AG10803 (cell line): ENCODE measurements around the gene NFATC2IP.

Source experiments
- DNase-seq: peaks from one replicate; pipeline ENCODE4 v3.0.0; 2010; ENCODE audit warnings: low read depth
- H3K4me3 ChIP-seq: 2 replicates; pipeline ENCODE4 v1.5.1; 2011; ENCODE audit warnings: mild to moderate bottlenecking, low read length, control low read depth
- TF ChIP-seq, protein P1 (sequence below): conservative IDR thresholded peaks from 2 replicates; pipeline ENCODE4 v1.5.1; 2011; ENCODE audit warnings: mild to moderate bottlenecking, low read length, control low read depth, inconsistent platforms

NFATC2IP gene

DNA sequence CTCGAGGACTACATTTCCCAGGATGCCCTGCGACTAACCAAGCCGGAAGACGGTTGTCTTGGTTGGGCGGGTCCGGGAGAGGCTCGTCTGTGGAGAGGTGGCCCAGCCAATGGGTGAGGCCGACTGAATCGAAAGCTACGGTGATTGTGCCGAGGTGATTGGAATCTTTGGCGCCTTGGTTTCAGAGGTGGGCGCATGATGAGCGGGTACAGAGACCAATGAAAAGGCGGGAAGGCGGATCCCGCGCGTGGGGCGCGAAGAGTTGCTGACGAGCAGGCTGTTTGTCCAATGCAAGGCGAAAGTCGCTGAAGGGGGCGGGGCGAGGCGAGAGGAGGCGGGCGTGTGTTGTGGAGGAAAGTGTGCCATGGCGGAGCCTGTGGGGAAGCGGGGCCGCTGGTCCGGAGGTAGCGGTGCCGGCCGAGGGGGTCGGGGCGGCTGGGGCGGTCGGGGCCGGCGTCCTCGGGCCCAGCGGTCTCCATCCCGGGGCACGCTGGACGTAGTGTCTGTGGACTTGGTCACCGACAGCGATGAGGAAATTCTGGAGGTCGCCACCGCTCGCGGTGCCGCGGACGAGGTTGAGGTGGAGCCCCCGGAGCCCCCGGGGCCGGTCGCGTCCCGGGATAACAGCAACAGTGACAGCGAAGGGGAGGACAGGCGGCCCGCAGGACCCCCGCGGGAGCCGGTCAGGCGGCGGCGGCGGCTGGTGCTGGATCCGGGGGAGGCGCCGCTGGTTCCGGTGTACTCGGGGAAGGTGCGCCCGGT lies at the start of gene NFATC2IP:
NFATC2IP (plus strand) TSS at position 290 of the 762 bp plus-strand sequence; CDS start at position 365, 75 bp downstream.
- peak within 1 kb of the TSS; percentile 74 for H3K4me3 ChIP-seq
- TF ChIP-seq, protein P1, sequence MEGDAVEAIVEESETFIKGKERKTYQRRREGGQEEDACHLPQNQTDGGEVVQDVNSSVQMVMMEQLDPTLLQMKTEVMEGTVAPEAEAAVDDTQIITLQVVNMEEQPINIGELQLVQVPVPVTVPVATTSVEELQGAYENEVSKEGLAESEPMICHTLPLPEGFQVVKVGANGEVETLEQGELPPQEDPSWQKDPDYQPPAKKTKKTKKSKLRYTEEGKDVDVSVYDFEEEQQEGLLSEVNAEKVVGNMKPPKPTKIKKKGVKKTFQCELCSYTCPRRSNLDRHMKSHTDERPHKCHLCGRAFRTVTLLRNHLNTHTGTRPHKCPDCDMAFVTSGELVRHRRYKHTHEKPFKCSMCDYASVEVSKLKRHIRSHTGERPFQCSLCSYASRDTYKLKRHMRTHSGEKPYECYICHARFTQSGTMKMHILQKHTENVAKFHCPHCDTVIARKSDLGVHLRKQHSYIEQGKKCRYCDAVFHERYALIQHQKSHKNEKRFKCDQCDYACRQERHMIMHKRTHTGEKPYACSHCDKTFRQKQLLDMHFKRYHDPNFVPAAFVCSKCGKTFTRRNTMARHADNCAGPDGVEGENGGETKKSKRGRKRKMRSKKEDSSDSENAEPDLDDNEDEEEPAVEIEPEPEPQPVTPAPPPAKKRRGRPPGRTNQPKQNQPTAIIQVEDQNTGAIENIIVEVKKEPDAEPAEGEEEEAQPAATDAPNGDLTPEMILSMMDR = no peak
- peak; percentile 100 for DNase-seq

DNA sequence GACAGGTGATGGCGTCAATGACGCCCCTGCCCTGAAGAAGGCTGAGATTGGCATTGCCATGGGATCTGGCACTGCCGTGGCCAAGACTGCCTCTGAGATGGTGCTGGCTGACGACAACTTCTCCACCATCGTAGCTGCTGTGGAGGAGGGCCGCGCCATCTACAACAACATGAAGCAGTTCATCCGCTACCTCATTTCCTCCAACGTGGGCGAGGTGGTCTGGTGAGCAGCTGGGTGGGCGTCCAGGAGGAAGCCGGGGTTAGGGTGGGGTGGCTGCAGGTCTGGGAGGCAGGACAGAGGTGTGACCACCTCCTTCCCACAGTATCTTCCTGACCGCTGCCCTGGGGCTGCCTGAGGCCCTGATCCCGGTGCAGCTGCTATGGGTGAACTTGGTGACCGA lies 48.9 kb upstream of the NFATC2IP start:
- TF ChIP-seq, protein P1 = no peak
- DNase-seq = no peak
- no peak overlapping the region for H3K4me3 ChIP-seq

DNA sequence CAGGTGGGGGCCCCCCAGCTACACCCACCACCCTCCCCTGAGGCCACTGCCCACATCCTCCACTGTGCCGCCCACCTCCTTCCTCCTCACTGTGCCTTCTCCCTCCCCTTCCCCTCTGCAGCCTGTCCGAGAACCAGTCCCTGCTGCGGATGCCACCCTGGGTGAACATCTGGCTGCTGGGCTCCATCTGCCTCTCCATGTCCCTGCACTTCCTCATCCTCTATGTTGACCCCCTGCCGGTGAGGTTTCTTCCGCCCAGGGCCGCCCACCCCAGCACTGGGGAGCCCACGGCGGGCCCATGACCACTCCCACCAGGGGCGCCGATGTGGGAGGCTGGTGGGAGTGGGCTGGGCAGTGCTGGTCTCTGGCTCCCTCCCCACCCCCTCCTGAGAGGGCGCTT lies 47.8 kb upstream of the NFATC2IP start:
- H3K4me3 ChIP-seq = no peak overlapping the region
- TF ChIP-seq, protein P1 = no peak
- no peak for DNase-seq

DNA sequence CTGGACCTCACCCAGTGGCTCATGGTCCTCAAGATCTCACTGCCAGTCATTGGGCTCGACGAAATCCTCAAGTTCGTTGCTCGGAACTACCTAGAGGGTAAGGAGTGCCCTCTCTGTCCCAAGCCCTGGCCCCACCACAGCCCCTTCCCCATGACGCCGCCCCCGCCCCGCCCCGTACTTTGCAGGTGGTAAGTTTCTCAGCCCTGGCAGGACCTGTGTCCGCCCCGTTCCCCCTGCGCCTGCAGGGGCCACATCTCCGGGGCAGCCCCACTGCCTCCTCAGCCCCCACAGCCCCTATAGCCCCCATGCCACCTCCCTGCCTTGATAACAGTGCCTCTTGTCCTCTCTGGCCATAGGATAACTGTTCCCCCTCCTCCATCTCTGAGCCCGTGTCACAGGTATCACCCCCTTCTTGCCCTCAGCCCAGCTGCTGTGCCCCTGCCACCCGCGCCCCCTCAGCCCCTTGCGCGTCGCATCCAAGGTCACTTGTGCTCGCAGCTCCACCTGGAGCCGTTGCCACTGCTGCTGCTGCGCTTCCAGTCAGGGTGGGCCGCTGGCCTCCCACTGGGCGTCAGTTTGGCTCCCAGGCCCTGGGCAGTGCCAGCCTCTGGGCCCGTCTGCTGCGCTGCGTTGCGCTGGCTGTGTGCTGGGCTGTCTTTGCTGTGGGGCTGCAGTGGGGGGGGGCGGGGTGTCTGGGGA lies 47.2 kb upstream of the NFATC2IP start:
- no peak overlapping the region for H3K4me3 ChIP-seq
- TF ChIP-seq, protein P1 = no peak
- DNase-seq = no peak

DNA sequence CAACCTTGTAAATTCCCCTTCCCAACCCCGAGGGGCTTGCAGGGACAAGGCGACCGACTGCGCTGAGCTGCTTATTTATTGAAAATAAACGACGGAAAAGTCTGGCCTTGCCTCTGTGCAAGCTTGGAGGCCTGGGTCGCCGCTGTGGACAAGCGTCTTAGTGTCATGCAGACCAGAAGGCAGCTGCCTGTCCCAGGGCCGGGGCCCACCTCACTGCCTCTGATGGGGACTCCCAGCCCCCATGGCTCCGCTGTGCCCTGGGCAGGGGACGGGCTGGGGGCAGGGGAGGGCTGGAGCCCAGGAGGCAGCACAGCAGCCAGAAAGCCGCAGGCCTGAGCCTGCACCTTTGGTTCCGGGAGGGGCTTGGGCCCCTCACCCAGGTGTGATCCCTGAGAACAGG lies 46.4 kb upstream of the NFATC2IP start:
- TF ChIP-seq, protein P1 = no peak
- H3K4me3 ChIP-seq = no peak overlapping the region
- DNase-seq = no peak

DNA sequence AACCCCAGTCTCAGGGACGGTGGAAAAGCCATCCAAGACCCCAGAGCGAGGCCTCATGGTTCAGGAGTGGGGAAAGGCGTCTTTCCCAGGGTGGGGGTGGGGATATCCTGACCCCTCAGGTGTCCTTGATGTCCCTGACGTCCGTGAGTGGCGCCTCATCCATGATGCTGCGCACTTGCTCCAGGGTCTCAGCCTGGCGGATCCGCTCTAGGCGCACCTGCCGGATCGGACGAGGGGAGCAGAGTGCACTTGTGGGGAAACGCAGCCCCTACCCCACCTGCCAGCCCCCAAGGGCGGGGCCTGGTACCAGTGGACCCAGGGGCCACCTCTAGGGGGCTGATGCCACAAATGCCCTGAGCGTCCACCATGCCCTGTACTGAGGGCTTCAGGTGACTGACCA lies 45.9 kb upstream of the NFATC2IP start:
- no peak for DNase-seq
- TF ChIP-seq, protein P1 = no peak
- H3K4me3 ChIP-seq = no peak overlapping the region
